Measurements from ENCODE around the gene KDF1. TPM values are rescaled to one million over a fixed set of nuclear protein-coding genes. Genes with fewer than 3 reads are reported as not detected.

The KDF1 gene
- total RNA-seq, 1 donor from 2014 or later, result 11.9 TPM

- peaks cover 7% of the 10 kb centered on the region for H3K4me1 Mint-ChIP-seq
- H3K27ac Mint-ChIP-seq, result no peak overlapping the region
- DNase-seq (ENCODE audit: low spot score in 2 of 2, unreplicated experiment in 2 of 2), result no peak
- no peak overlapping the region for H3K4me3 Mint-ChIP-seq
- H3K36me3 Mint-ChIP-seq, result peaks cover 20% of the 10 kb centered on the region
- H3K27me3 Mint-ChIP-seq (ENCODE audit: low read depth), result peaks cover 35% of the 10 kb centered on the region
- TF ChIP-seq CTCF (IDR thresholded peaks at IDR 0.05; ENCODE audit: unreplicated experiment), result no peak
- peaks cover 7% of the 10 kb centered on the region for H3K9me3 Mint-ChIP-seq
Measured at GRCh38 chr1:26956321-26956720, 3.9 kb downstream of the KDF1 start.

- Mint-ChIP-seq H3K36me3 (peaks cover 28% of the 10 kb centered on the region), H3K27ac (no peak overlapping the region), H3K27me3 (ENCODE audit: low read depth) (peaks cover 12% of the 10 kb centered on the region), H3K4me3 (no peak overlapping the region), H3K4me1 (peaks cover 2% of the 10 kb centered on the region), H3K9me3 (peaks cover 7% of the 10 kb centered on the region)
- DNase-seq (ENCODE audit: low spot score in 2 of 2, unreplicated experiment in 2 of 2), result no peak
- no peak for TF ChIP-seq CTCF (IDR thresholded peaks at IDR 0.05; ENCODE audit: unreplicated experiment)
Measured at GRCh38 chr1:26953374-26953773, 6.9 kb downstream of the KDF1 start.

GRCh38 chr1:26951821-26952497 is 8.3 kb downstream of the KDF1 start:
- DNase-seq (ENCODE audit: low spot score in 2 of 2, unreplicated experiment in 2 of 2), result no peak
- TF ChIP-seq CTCF (IDR thresholded peaks at IDR 0.05; ENCODE audit: unreplicated experiment), result no peak
- Mint-ChIP-seq H3K4me3 (no peak overlapping the region), H3K36me3 (peaks cover 24% of the 10 kb centered on the region), H3K9me3 (peaks cover 7% of the 10 kb centered on the region), H3K27me3 (ENCODE audit: low read depth) (peaks cover 5% of the 10 kb centered on the region), H3K4me1 (peaks cover 2% of the 10 kb centered on the region), H3K27ac (no peak overlapping the region)

GRCh38 chr1:26951216-26951615 is 9.1 kb downstream of the KDF1 start:
- Mint-ChIP-seq H3K27me3 (ENCODE audit: low read depth) (peaks cover under 1% of the 10 kb centered on the region), H3K9me3 (peaks cover 2% of the 10 kb centered on the region), H3K27ac (no peak overlapping the region), H3K4me1 (peaks cover 2% of the 10 kb centered on the region), H3K4me3 (no peak overlapping the region), H3K36me3 (peaks cover 23% of the 10 kb centered on the region)
- no peak for TF ChIP-seq CTCF (IDR thresholded peaks at IDR 0.05; ENCODE audit: unreplicated experiment)
- DNase-seq (ENCODE audit: low spot score in 2 of 2, unreplicated experiment in 2 of 2), result no peak

GRCh38 chr1:26950602-26951001 is 9.7 kb downstream of the KDF1 start:
- Mint-ChIP-seq H3K9me3 (no peaks in the 10 kb centered on the region), H3K4me1 (peaks cover 2% of the 10 kb centered on the region), H3K4me3 (no peak overlapping the region), H3K36me3 (peaks cover 27% of the 10 kb centered on the region), H3K27ac (no peak overlapping the region), H3K27me3 (ENCODE audit: low read depth) (no peaks in the 10 kb centered on the region)
- no peak for DNase-seq (ENCODE audit: low spot score in 2 of 2, unreplicated experiment in 2 of 2)
- no peak for TF ChIP-seq CTCF (IDR thresholded peaks at IDR 0.05; ENCODE audit: unreplicated experiment)
